GM12878 (cell line): Measurements from ENCODE around the gene ARMC9. TPM values are rescaled to one million over a fixed set of nuclear protein-coding genes. Genes with fewer than 3 reads are reported as not detected.

Source experiments
- BACH1 ChIP-seq: fragments of 450-650 bp; IDR thresholded peaks from 2 replicates; pipeline ENCODE4 v1.6.1; 2017; ENCODE audit warnings: mild to moderate bottlenecking, borderline replicate concordance
- BHLHE40 ChIP-seq, 2 experiments: fragments of 450-650 bp in 1 of 2; IDR thresholded peaks; 2 replicates each; pipeline ENCODE4 v1.6.1; 2011 to 2017; ENCODE audit warnings: low read depth in 2 of 2, borderline replicate concordance in 1 of 2, improper control_type of control experiment in 1 of 2, low read length in 1 of 2, mild to moderate bottlenecking in 1 of 2
- CHD2 ChIP-seq: IDR thresholded peaks from 2 replicates; pipeline ENCODE4 v1.6.1; 2011; ENCODE audit warnings: low read depth, low read length, improper control_type of control experiment, borderline replicate concordance
- CREB1 ChIP-seq: IDR thresholded peaks from 2 replicates; pipeline ENCODE4 v1.6.1; 2012; ENCODE audit warnings: low read depth, mild to moderate bottlenecking, inconsistent platforms
- EP300 ChIP-seq, 2 experiments: fragments of 150-350 bp in 1 of 2; IDR thresholded peaks; 2 replicates each; pipeline ENCODE4 v1.6.1; 2011 to 2012; ENCODE audit warnings: low read depth in 2 of 2, low read length in 2 of 2, borderline replicate concordance in 1 of 2, improper control_type of control experiment in 1 of 2, inconsistent platforms in 1 of 2; ENCODE audit not compliant: control insufficient read depth in 1 of 2
- GABPA ChIP-seq: IDR thresholded peaks from 2 replicates; pipeline ENCODE4 v1.6.1; 2014; ENCODE audit warnings: antibody characterized with exemption, low read depth, mild to moderate bottlenecking, inconsistent platforms
- GATAD2B ChIP-seq: fragments of 450-650 bp; conservative IDR thresholded peaks from 2 replicates; pipeline ENCODE4 v1.6.1; 2017; ENCODE audit warnings: low read depth, mild to moderate bottlenecking, moderate library complexity
- IKZF1 ChIP-seq: fragments of 450-650 bp; conservative IDR thresholded peaks from 2 replicates; pipeline ENCODE4 v1.6.1; 2017; ENCODE audit warnings: antibody characterized with exemption, mild to moderate bottlenecking
- NR2F1 ChIP-seq: fragments of 450-650 bp; conservative IDR thresholded peaks from 2 replicates; pipeline ENCODE4 v1.6.1; 2017; ENCODE audit warnings: mild to moderate bottlenecking
- SMARCA5 ChIP-seq: fragments of 450-650 bp; IDR thresholded peaks from 2 replicates; pipeline ENCODE4 v1.6.1; 2017; ENCODE audit warnings: mild to moderate bottlenecking
- SP1 ChIP-seq: IDR thresholded peaks from one replicate; pipeline ENCODE4 v1.6.1; 2011; ENCODE audit warnings: low read depth, low read length
- SPI1 ChIP-seq: IDR thresholded peaks from 2 replicates; pipeline ENCODE4 v1.6.1; 2011; ENCODE audit warnings: low read depth, mild to moderate bottlenecking, low read length, moderate library complexity, borderline replicate concordance; ENCODE audit not compliant: insufficient read depth
- STAT1 ChIP-seq: fragments of 450-650 bp; conservative IDR thresholded peaks from 2 replicates; pipeline ENCODE4 v1.6.1; 2014; ENCODE audit warnings: antibody characterized with exemption, mild to moderate bottlenecking
- TCF3 ChIP-seq: IDR thresholded peaks from 2 replicates; pipeline ENCODE4 v1.6.1; 2012; ENCODE audit warnings: low read depth, mild to moderate bottlenecking, low read length, borderline replicate concordance; ENCODE audit not compliant: insufficient read depth
- ZBTB11 ChIP-seq: fragments of 450-650 bp; formaldehyde crosslinking; IDR thresholded peaks from 2 replicates; pipeline ENCODE4 v1.5.0; 2022; ENCODE audit warnings: mild to moderate bottlenecking, missing genetic modification characterization
- ZNF592 ChIP-seq: fragments of 450-650 bp; IDR thresholded peaks from 2 replicates; pipeline ENCODE4 v1.6.1; 2017; ENCODE audit warnings: mild to moderate bottlenecking, moderate library complexity
- polyA plus RNA-seq, 11 experiments: library from polyadenylated mRNA; depleted of rRNA in 4 of 11; unstranded in 6 of 11; stranded (reverse) in 5 of 11; fragments of >200 nt; fragmentation: Nextera tagmentation in 4 of 11; fragmentation: Illumina TruSeq in 1 of 11; extraction: Ambion mirVana in 4 of 11; extraction: Trizol in 1 of 11; gene quantifications; 1 replicate in 1 of 11; 2 replicates in 10 of 11; pipeline versions ENCODE4 v1.2.1 to v1.2.3, GENCODE V29; 2011 to 2016; ENCODE audit warnings: inconsistent platforms in 2 of 11, missing spikeins in 2 of 11, low read depth in 1 of 11
- total RNA-seq, 4 experiments: library from RNA; depleted of rRNA in 3 of 4; stranded (reverse); fragments of >200 nt in 3 of 4; fragmentation: Illumina TruSeq in 1 of 4; extraction: Trizol in 1 of 4; gene quantifications; 2 replicates each; pipeline versions ENCODE4 v1.2.1 to v1.2.3, GENCODE V29; 2013 to 2021
- TF ChIP-seq, protein P1 (sequence below): fragments of 150-350 bp; IDR thresholded peaks from 2 replicates; pipeline ENCODE4 v1.6.1; 2016; ENCODE audit warnings: low read depth, low read length

Gene ARMC9
- total and polyA plus RNA-seq, 10 of the 15 experiments (the other 5 are each of a cell fraction or from before 2014, with no cell fraction given), result 3.8 to 21.8 (median 10.4) TPM

GRCh38 chr2:231395188-231396057 lies 197.0 kb downstream of the ARMC9 start, which contains the start of gene B3GNT7 (continued):
- TF ChIP-seq SP1 (no peak), GATAD2B (peak; percentile 65), IKZF1 (peak; percentile 48; the same call in 1 of the 2 replicates), ZNF592 (no peak), BACH1 (0 out of 2 replicates have a peak, but pooled peaks have one; percentile 26), SMARCA5 (no peak), CREB1 (no peak), NR2F1 (0 out of 2 replicates have a peak, but pooled peaks have one; percentile 12), GABPA (no peak), TCF3 (0 out of 2 replicates have a peak, but pooled peaks have one; percentile 21), BHLHE40 (IDR thresholded peaks at IDR 0.05; ENCODE audit: borderline replicate concordance in 1 of 2, low read depth in 2 of 2, low read length in 1 of 2) (peak in 1 of 2 experiments; percentile 29; a peak in 1 of 4 replicates), SPI1 (no peak), CHD2 (0 out of 2 replicates have a peak, but pooled peaks have one; percentile 25), EP300 (IDR thresholded peaks at IDR 0.05; ENCODE audit: borderline replicate concordance in 1 of 2, control insufficient read depth in 1 of 2, low read depth in 2 of 2, low read length in 2 of 2) (no peak), STAT1 (no peak), ZBTB11 (CRISPR knock-in tag) (no peak)
- TF ChIP-seq, protein P1, sequence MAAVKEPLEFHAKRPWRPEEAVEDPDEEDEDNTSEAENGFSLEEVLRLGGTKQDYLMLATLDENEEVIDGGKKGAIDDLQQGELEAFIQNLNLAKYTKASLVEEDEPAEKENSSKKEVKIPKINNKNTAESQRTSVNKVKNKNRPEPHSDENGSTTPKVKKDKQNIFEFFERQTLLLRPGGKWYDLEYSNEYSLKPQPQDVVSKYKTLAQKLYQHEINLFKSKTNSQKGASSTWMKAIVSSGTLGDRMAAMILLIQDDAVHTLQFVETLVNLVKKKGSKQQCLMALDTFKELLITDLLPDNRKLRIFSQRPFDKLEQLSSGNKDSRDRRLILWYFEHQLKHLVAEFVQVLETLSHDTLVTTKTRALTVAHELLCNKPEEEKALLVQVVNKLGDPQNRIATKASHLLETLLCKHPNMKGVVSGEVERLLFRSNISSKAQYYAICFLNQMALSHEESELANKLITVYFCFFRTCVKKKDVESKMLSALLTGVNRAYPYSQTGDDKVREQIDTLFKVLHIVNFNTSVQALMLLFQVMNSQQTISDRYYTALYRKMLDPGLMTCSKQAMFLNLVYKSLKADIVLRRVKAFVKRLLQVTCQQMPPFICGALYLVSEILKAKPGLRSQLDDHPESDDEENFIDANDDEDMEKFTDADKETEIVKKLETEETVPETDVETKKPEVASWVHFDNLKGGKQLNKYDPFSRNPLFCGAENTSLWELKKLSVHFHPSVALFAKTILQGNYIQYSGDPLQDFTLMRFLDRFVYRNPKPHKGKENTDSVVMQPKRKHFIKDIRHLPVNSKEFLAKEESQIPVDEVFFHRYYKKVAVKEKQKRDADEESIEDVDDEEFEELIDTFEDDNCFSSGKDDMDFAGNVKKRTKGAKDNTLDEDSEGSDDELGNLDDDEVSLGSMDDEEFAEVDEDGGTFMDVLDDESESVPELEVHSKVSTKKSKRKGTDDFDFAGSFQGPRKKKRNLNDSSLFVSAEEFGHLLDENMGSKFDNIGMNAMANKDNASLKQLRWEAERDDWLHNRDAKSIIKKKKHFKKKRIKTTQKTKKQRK, result no peak
